ENCODE measurements around the gene ITGB5.

Gene ITGB5

GRCh38 chr3:124885466-124886167, 1.5 kb downstream of the ITGB5 start:
- TF ChIP-seq FOXP2 (optimal IDR thresholded peaks at IDR 0.05; ENCODE audit: borderline replicate concordance, extremely low read depth, extremely low read length, insufficient read depth) = no peak
- no peak for TF ChIP-seq POLR2AphosphoS5 (IDR thresholded peaks at IDR 0.05; ENCODE audit: low read depth, low read length)
- no peak for TF ChIP-seq REST (IDR thresholded peaks at IDR 0.05; ENCODE audit: insufficient read depth in 1 of 2, low read depth in 2 of 2, low read length in 2 of 2)
- no peak for TF ChIP-seq TAF1 (IDR thresholded peaks at IDR 0.05; ENCODE audit: borderline replicate concordance, insufficient read depth, low read length)
- TF ChIP-seq SIN3A (IDR thresholded peaks at IDR 0.05; ENCODE audit: borderline replicate concordance, insufficient read depth, low read length) = no peak

- no peak for TF ChIP-seq REST (IDR thresholded peaks at IDR 0.05; ENCODE audit: insufficient read depth in 1 of 2, low read depth in 2 of 2, low read length in 2 of 2)
- TF ChIP-seq SIN3A (IDR thresholded peaks at IDR 0.05; ENCODE audit: borderline replicate concordance, insufficient read depth, low read length) = no peak
- TF ChIP-seq TAF1 (IDR thresholded peaks at IDR 0.05; ENCODE audit: borderline replicate concordance, insufficient read depth, low read length) = no peak
- TF ChIP-seq FOXP2 (optimal IDR thresholded peaks at IDR 0.05; ENCODE audit: borderline replicate concordance, extremely low read depth, extremely low read length, insufficient read depth) = no peak
- TF ChIP-seq POLR2AphosphoS5 (IDR thresholded peaks at IDR 0.05; ENCODE audit: low read depth, low read length) = no peak
Observed at GRCh38 chr3:124884474-124885101, 2.6 kb downstream of the ITGB5 start.

GRCh38 chr3:124883766-124884473, 3.2 kb downstream of the ITGB5 start:
- TF ChIP-seq POLR2AphosphoS5 (IDR thresholded peaks at IDR 0.05; ENCODE audit: low read depth, low read length) (no peak), SIN3A (IDR thresholded peaks at IDR 0.05; ENCODE audit: borderline replicate concordance, insufficient read depth, low read length) (no peak), REST (IDR thresholded peaks at IDR 0.05; ENCODE audit: insufficient read depth in 1 of 2, low read depth in 2 of 2, low read length in 2 of 2) (no peak), FOXP2 (optimal IDR thresholded peaks at IDR 0.05; ENCODE audit: borderline replicate concordance, extremely low read depth, extremely low read length, insufficient read depth) (no peak), TAF1 (IDR thresholded peaks at IDR 0.05; ENCODE audit: borderline replicate concordance, insufficient read depth, low read length) (no peak)

GRCh38 chr3:124882816-124883747, 4.1 kb downstream of the ITGB5 start:
- TF ChIP-seq FOXP2 (optimal IDR thresholded peaks at IDR 0.05; ENCODE audit: borderline replicate concordance, extremely low read depth, extremely low read length, insufficient read depth) (no peak), REST (IDR thresholded peaks at IDR 0.05; ENCODE audit: insufficient read depth in 1 of 2, low read depth in 2 of 2, low read length in 2 of 2) (no peak), POLR2AphosphoS5 (IDR thresholded peaks at IDR 0.05; ENCODE audit: low read depth, low read length) (no peak), TAF1 (IDR thresholded peaks at IDR 0.05; ENCODE audit: borderline replicate concordance, insufficient read depth, low read length) (no peak), SIN3A (IDR thresholded peaks at IDR 0.05; ENCODE audit: borderline replicate concordance, insufficient read depth, low read length) (no peak)

Data from PFSK-1 (cell line).